ENCODE results near the gene NTN4. TPM values are rescaled to one million over a fixed set of nuclear protein-coding genes. Genes with fewer than 3 reads are reported as not detected.
"Not testable (repeated sequence)": the region's sequence is repeated elsewhere in the genome, so short reads cannot be mapped to it uniquely, and the experiment has no call there.

NTN4 gene
- total RNA-seq, 1 donor from 2014 or later, result 21.2 TPM

DNA sequence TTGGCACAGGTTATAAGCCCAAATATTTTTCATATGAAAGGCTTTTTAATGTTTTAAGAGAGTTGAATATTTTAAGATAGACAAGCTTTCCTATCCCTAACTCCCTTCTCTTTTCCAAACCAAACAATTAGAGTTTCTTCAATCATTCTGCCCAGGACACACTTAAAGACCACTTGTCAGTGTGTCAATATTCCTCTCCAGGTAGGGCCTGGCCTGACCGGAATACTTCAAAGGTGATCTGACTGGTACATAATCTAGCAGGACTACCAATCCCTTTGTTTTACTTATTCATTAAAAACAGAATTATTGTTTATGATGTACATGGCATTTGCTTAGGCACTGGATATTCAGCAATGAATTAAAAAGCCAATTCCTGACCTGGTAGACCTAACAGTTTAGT, 44.0 kb upstream of the NTN4 start:
- H3K4me1 Mint-ChIP-seq (ENCODE audit: unreplicated experiment), result peaks cover 14% of the 10 kb centered on the region
- DNase-seq (ENCODE audit: extremely low spot score, unreplicated experiment), result no peak
- no peak overlapping the region for H3K4me3 Mint-ChIP-seq
- TF ChIP-seq, protein P1, sequence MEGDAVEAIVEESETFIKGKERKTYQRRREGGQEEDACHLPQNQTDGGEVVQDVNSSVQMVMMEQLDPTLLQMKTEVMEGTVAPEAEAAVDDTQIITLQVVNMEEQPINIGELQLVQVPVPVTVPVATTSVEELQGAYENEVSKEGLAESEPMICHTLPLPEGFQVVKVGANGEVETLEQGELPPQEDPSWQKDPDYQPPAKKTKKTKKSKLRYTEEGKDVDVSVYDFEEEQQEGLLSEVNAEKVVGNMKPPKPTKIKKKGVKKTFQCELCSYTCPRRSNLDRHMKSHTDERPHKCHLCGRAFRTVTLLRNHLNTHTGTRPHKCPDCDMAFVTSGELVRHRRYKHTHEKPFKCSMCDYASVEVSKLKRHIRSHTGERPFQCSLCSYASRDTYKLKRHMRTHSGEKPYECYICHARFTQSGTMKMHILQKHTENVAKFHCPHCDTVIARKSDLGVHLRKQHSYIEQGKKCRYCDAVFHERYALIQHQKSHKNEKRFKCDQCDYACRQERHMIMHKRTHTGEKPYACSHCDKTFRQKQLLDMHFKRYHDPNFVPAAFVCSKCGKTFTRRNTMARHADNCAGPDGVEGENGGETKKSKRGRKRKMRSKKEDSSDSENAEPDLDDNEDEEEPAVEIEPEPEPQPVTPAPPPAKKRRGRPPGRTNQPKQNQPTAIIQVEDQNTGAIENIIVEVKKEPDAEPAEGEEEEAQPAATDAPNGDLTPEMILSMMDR (conservative IDR thresholded peaks at IDR 0.05), result no peak
- no peaks in the 10 kb centered on the region for H3K9me3 Mint-ChIP-seq
- no peaks in the 10 kb centered on the region for H3K36me3 Mint-ChIP-seq
- peaks cover 17% of the 10 kb centered on the region for H3K27me3 Mint-ChIP-seq
- H3K27ac Mint-ChIP-seq, result no peak overlapping the region

DNA sequence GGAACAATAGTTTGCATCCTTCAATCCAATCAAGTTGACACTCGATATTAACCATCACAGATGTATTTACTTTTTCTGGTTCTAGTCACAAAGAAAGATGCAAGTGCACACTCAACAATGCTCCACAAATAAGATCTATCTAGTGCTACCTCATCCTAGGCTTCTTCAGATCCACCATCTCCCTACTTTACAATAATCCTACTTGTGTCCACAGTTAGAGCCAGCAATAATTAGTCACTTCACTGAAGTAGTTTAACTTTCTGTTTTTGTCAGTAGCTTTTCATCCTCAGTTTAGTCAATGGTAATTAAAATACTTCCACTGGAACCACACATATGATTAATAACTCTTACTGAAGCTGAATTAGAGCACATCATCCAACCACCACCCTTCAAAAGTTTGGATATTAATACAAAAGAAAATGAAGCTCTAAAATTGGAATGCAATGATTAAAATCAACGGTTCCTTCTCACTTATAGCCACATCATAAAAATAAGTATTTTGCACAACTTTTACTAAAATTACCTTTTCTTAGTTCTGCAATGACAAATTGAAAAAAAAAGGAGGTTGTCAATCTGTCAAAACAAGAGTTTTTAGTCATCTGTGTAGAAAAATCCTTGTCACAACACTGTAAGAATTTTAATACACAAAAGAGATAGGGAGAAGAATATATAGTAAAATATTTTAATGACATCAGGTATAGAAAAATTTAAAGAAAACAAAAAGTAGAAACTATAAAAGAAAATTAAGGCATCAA, 39.9 kb upstream of the NTN4 start:
- Mint-ChIP-seq H3K27me3 (peaks cover 7% of the 10 kb centered on the region), H3K27ac (no peak overlapping the region), H3K36me3 (no peaks in the 10 kb centered on the region), H3K4me1 (ENCODE audit: unreplicated experiment) (no peaks in the 10 kb centered on the region), H3K4me3 (no peak overlapping the region), H3K9me3 (no peaks in the 10 kb centered on the region)
- DNase-seq (ENCODE audit: extremely low spot score, unreplicated experiment), result no peak
- TF ChIP-seq, protein P1 (conservative IDR thresholded peaks at IDR 0.05), result no peak

DNA sequence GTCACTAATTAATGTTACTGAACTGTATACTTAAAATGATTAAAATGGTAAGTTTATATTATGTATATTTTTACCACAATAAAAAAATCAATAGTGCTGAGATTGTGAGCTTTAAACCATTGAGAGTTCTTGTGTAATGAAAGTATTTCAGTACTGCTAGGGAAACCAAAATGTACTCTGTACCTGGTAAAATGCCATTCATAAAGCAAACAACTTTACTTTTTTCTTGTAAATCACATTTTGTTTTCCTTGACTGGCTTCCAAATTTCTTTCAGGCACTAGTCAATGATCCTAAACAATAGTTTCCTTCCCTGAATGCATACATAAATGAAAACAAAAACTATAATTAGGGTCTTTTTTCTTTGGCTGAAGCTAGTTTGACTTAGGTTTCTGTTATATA, 38.8 kb upstream of the NTN4 start:
- Mint-ChIP-seq H3K9me3 (no peaks in the 10 kb centered on the region), H3K4me1 (ENCODE audit: unreplicated experiment) (no peaks in the 10 kb centered on the region), H3K27me3 (peaks cover 4% of the 10 kb centered on the region), H3K27ac (no peak overlapping the region), H3K36me3 (no peaks in the 10 kb centered on the region), H3K4me3 (no peak overlapping the region)
- DNase-seq (ENCODE audit: extremely low spot score, unreplicated experiment), result no peak
- TF ChIP-seq, protein P1 (conservative IDR thresholded peaks at IDR 0.05), result no peak

DNA sequence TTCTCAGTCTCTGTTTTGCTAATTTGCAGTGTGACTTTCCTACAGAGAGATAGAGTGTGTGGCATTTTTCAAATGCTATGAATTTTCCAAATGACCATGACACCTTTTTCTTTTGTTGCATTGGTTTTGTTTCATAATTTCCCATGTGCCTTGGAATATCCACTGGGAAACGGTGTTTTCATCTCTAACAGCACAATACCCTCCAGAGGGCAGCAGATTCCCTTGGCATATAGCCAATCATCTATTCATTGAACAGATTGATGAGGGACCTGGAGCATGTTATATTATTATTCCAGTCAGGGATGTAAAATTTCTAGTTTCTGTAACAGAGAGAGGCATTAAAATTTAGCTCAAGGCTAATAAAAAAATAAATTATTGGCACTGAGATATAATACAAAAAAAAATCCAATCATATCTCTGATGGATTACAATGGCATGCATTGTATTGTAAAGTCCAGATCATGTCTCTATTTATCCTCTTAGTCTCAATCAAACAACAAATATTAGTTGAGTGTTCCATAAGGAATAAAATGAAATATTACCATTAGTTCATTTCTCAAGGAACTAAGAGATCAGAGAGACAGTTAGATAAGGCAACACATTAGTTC, 29.6 kb upstream of the NTN4 start:
- DNase-seq (ENCODE audit: extremely low spot score, unreplicated experiment), result no peak
- Mint-ChIP-seq H3K27me3 (no peaks in the 10 kb centered on the region), H3K27ac (no peak overlapping the region), H3K4me1 (ENCODE audit: unreplicated experiment) (no peaks in the 10 kb centered on the region), H3K9me3 (no peaks in the 10 kb centered on the region), H3K4me3 (no peak overlapping the region), H3K36me3 (no peaks in the 10 kb centered on the region)
- TF ChIP-seq, protein P1 (conservative IDR thresholded peaks at IDR 0.05), result peak; percentile 71

DNA sequence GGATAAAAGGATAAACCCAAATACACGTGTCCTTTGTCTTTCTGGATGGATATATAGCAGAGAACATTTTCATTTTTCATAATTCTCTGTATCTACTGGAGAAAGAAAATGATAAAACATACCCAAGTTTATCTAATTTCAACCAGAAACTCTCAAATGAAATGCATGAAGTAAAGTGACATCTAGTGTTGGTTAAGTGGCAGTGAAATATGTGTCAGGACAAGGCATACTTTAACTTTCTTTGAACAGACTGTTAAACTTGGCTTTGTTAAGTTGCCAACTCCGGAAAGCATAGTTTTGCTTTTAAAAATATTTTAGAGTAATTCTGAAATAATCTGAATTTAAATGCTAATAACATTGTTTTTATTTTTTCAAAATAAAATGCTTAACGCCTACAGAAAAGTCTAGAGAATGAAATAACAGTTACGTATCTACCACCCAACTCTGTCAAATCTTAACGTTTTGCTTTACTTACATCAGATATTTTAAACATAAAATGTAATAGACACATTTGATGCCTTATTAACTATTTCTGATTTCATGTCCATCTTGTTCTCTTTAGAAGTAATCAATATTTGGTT, 25.2 kb upstream of the NTN4 start:
- TF ChIP-seq, protein P1 (conservative IDR thresholded peaks at IDR 0.05), result peak; percentile 83
- Mint-ChIP-seq H3K4me3 (no peak overlapping the region), H3K9me3 (no peaks in the 10 kb centered on the region), H3K27me3 (no peaks in the 10 kb centered on the region), H3K27ac (no peak overlapping the region), H3K4me1 (ENCODE audit: unreplicated experiment) (no peaks in the 10 kb centered on the region), H3K36me3 (no peaks in the 10 kb centered on the region)
- DNase-seq (ENCODE audit: extremely low spot score, unreplicated experiment), result no peak

DNA sequence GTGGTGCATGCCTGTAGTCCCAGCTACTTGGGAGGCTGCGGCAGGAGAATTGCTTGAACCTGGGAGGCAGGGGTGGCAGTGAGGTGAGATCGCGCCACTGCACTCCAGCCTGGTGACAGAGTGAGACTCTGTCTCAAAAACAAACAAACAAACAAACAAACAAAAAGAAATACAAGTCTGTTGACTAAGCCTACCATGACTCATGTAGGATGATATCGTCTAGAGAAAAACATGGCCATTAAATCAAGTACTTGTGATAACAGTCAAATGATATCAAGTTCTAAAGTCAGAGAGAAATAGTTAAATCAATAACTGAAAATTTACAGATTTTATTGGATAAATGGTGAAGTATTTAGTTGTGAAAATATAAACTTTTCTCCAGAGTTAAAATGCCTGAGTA, 21.6 kb upstream of the NTN4 start:
- not testable (repeated sequence) for DNase-seq (ENCODE audit: extremely low spot score, unreplicated experiment); H3K4me1 Mint-ChIP-seq (ENCODE audit: unreplicated experiment); H3K27ac Mint-ChIP-seq; H3K9me3 Mint-ChIP-seq; H3K4me3 Mint-ChIP-seq; H3K27me3 Mint-ChIP-seq; H3K36me3 Mint-ChIP-seq
